ENCODE data around the gene OR52A1.

GRCh38 chr11:5123802-5124521 is 30.6 kb downstream of the OR52A1 start:
- TF ChIP-seq CTCF (IDR thresholded peaks at IDR 0.05; ENCODE audit: low read depth, low read length, poor library complexity, severe bottlenecking) (peak; percentile 88), EZH2phosphoT487 (IDR thresholded peaks at IDR 0.05; ENCODE audit: borderline replicate concordance, low read length) (no peak)

All from DOHH2 (cell line).